PFSK-1 (cell line): ENCODE results near the gene JAKMIP1.

Source experiments
- POLR2AphosphoS5 ChIP-seq: IDR thresholded peaks from 2 replicates; pipeline ENCODE4 v1.6.1; 2012; ENCODE audit warnings: low read depth, mild to moderate bottlenecking, control low read depth, low read length, moderate library complexity
- TAF1 ChIP-seq: IDR thresholded peaks from 2 replicates; pipeline ENCODE4 v1.6.1; 2012; ENCODE audit warnings: low read length, control low read depth, borderline replicate concordance; ENCODE audit not compliant: insufficient read depth
- TF ChIP-seq, protein P1 (sequence below), 2 experiments: IDR thresholded peaks; 2 replicates each; pipeline versions ENCODE4 v1.6.1 to v1.8.0; 2011 to 2012; ENCODE audit warnings: low read depth in 2 of 2, low read length in 2 of 2, control low read depth in 1 of 2, inconsistent platforms in 1 of 2, mild to moderate bottlenecking in 1 of 2, moderate library complexity in 1 of 2; ENCODE audit not compliant: insufficient read depth in 1 of 2

DNA sequence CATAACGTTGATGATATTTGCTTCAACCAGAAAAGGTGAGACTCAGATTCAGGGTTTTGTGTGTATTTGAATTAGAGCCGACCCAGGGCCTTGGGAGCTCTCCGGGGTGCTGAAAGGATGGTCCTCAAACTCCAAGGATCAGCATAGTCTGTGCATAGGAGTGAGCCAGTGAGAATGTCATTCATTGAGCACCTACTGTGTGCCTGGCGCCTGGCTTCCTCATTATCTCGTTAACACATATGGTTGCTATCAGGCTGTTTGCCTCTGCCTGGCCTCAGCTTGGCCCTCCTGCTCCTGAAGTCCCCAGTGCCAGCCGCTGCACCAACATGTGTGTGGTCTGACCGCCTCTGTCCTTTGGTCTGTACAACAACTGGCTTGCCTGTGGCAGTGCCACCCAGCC is 25.1 kb upstream of the JAKMIP1 start:
- TF ChIP-seq TAF1 (no peak), POLR2AphosphoS5 (no peak)
- TF ChIP-seq, protein P1, sequence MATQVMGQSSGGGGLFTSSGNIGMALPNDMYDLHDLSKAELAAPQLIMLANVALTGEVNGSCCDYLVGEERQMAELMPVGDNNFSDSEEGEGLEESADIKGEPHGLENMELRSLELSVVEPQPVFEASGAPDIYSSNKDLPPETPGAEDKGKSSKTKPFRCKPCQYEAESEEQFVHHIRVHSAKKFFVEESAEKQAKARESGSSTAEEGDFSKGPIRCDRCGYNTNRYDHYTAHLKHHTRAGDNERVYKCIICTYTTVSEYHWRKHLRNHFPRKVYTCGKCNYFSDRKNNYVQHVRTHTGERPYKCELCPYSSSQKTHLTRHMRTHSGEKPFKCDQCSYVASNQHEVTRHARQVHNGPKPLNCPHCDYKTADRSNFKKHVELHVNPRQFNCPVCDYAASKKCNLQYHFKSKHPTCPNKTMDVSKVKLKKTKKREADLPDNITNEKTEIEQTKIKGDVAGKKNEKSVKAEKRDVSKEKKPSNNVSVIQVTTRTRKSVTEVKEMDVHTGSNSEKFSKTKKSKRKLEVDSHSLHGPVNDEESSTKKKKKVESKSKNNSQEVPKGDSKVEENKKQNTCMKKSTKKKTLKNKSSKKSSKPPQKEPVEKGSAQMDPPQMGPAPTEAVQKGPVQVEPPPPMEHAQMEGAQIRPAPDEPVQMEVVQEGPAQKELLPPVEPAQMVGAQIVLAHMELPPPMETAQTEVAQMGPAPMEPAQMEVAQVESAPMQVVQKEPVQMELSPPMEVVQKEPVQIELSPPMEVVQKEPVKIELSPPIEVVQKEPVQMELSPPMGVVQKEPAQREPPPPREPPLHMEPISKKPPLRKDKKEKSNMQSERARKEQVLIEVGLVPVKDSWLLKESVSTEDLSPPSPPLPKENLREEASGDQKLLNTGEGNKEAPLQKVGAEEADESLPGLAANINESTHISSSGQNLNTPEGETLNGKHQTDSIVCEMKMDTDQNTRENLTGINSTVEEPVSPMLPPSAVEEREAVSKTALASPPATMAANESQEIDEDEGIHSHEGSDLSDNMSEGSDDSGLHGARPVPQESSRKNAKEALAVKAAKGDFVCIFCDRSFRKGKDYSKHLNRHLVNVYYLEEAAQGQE (IDR thresholded peaks at IDR 0.05; ENCODE audit: insufficient read depth in 1 of 2, low read depth in 2 of 2, low read length in 2 of 2), result peak; percentile 78 to 95
